ENCODE data around the gene ARHGAP32. TPM values are rescaled to one million over a fixed set of nuclear protein-coding genes. Genes with fewer than 3 reads are reported as not detected.

ARHGAP32 gene
- total and polyA plus RNA-seq, 2 donors from 2014 or later: 2.1 to 30.8 TPM

- no peaks in the 10 kb centered on the region for H3K27me3 ChIP-seq (ENCODE audit: control insufficient read depth, insufficient read depth, low read length)
- H3K9me3 ChIP-seq (ENCODE audit: control insufficient read depth in 2 of 3, insufficient read depth in 1 of 3, low read length in 3 of 3): no peaks in the 10 kb centered on the region
- H3K4me3 ChIP-seq (ENCODE audit: low read length in 3 of 3): no peak overlapping the region
- DNase-seq (no peak), FAIRE-seq (no peak)
- no peak overlapping the region for H3K9ac ChIP-seq (ENCODE audit: low read length in 3 of 3)
- TF ChIP-seq, protein P1, sequence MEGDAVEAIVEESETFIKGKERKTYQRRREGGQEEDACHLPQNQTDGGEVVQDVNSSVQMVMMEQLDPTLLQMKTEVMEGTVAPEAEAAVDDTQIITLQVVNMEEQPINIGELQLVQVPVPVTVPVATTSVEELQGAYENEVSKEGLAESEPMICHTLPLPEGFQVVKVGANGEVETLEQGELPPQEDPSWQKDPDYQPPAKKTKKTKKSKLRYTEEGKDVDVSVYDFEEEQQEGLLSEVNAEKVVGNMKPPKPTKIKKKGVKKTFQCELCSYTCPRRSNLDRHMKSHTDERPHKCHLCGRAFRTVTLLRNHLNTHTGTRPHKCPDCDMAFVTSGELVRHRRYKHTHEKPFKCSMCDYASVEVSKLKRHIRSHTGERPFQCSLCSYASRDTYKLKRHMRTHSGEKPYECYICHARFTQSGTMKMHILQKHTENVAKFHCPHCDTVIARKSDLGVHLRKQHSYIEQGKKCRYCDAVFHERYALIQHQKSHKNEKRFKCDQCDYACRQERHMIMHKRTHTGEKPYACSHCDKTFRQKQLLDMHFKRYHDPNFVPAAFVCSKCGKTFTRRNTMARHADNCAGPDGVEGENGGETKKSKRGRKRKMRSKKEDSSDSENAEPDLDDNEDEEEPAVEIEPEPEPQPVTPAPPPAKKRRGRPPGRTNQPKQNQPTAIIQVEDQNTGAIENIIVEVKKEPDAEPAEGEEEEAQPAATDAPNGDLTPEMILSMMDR (IDR thresholded peaks at IDR 0.05; ENCODE audit: borderline replicate concordance, extremely low read depth, insufficient read depth): no peak
- H3K36me3 ChIP-seq (ENCODE audit: control insufficient read depth in 2 of 3, insufficient read depth in 3 of 3, low read length in 3 of 3): peaks cover under 1 to 6% (median 2%) of the 10 kb centered on the region in 3 donors
- intact Hi-C loops (cut with DNase I): no loop called here
- H3K4me1 ChIP-seq (ENCODE audit: control insufficient read depth in 2 of 3, insufficient read depth in 2 of 3, low read depth in 1 of 3, low read length in 3 of 3): no peaks in the 10 kb centered on the region
- no peak overlapping the region for H3K27ac ChIP-seq (ENCODE audit: low read depth in 2 of 2, low read length in 2 of 2)
Observed at GRCh38 chr11:129061492-129062230, 130.5 kb downstream of the ARHGAP32 start.

DNA sequence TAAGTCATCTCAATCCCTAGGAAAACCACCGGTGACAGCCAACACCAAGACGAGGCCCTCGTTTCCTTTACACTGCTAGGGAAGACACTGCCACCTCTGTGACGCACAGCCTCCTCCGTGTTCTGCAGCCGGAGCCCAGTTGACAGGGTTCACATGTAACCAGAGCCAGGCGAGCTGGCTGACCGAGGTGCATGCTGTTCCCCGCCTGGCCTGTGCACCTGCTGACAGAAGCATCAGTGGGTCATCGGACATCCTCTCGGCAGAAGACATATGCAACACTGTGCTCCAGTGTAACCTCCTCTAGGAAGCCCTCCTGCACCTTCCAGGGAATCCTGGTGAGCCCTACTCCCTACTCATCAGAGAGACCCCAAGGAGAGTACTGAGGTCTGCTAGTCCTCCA lies 135.2 kb downstream of the ARHGAP32 start:
- TF ChIP-seq, protein P1 (IDR thresholded peaks at IDR 0.05; ENCODE audit: borderline replicate concordance, extremely low read depth, insufficient read depth): no peak
- no peak for FAIRE-seq

GRCh38 chr11:129055196-129055595 lies 136.9 kb downstream of the ARHGAP32 start:
- H3K27me3 ChIP-seq (ENCODE audit: control insufficient read depth, insufficient read depth, low read length): no peaks in the 10 kb centered on the region
- peaks cover 0 to 6% (median 2%) of the 10 kb centered on the region in 3 donors for H3K36me3 ChIP-seq (ENCODE audit: control insufficient read depth in 2 of 3, insufficient read depth in 3 of 3, low read length in 3 of 3)
- H3K27ac ChIP-seq (ENCODE audit: low read depth in 2 of 2, low read length in 2 of 2): no peak overlapping the region
- no peaks in the 10 kb centered on the region for H3K4me1 ChIP-seq (ENCODE audit: control insufficient read depth in 2 of 3, insufficient read depth in 2 of 3, low read depth in 1 of 3, low read length in 3 of 3)
- DNase-seq: no peak
- no peaks in the 10 kb centered on the region for H3K9me3 ChIP-seq (ENCODE audit: control insufficient read depth in 2 of 3, insufficient read depth in 1 of 3, low read length in 3 of 3)
- no peak overlapping the region for H3K4me3 ChIP-seq (ENCODE audit: low read length in 3 of 3)
- H3K9ac ChIP-seq (ENCODE audit: low read length in 3 of 3): no peak overlapping the region
- FAIRE-seq: no peak
- TF ChIP-seq, protein P1 (IDR thresholded peaks at IDR 0.05; ENCODE audit: borderline replicate concordance, extremely low read depth, insufficient read depth): no peak
- intact Hi-C loops (cut with DNase I): no loop called here

More for the DNA sequence above, 135.2 kb downstream of the ARHGAP32 start:
- no peak for DNase-seq
- Histone ChIP-seq H3K4me3 (ENCODE audit: low read length in 3 of 3) (no peak overlapping the region), H3K9me3 (ENCODE audit: control insufficient read depth in 2 of 3, insufficient read depth in 1 of 3, low read length in 3 of 3) (no peaks in the 10 kb centered on the region), H3K9ac (ENCODE audit: low read length in 3 of 3) (no peak overlapping the region), H3K4me1 (ENCODE audit: control insufficient read depth in 2 of 3, insufficient read depth in 2 of 3, low read depth in 1 of 3, low read length in 3 of 3) (no peaks in the 10 kb centered on the region), H3K27ac (ENCODE audit: low read depth in 2 of 2, low read length in 2 of 2) (no peak overlapping the region), H3K27me3 (ENCODE audit: control insufficient read depth, insufficient read depth, low read length) (no peaks in the 10 kb centered on the region), H3K36me3 (ENCODE audit: control insufficient read depth in 2 of 3, insufficient read depth in 3 of 3, low read length in 3 of 3) (peaks cover 0 to 6% (median 2%) of the 10 kb centered on the region in 3 donors)
- intact Hi-C loops (cut with DNase I): no loop called here
